ACHN (cell line): ENCODE measurements around the gene MVK.

ENCODE experiments used
- DNase-seq: peaks from one replicate; pipeline ENCODE4 v3.0.0-alpha.2; 2015
- in situ Hi-C: cut with HindIII; loops from 2 replicates; pipeline ENCODE4 v1.10.0; 2017; ENCODE audit warnings: low sequenced_read_pairs, low pct_ligation_motif_present, low pct_unique_long_range_greater_than_20kb

Gene MVK

DNA sequence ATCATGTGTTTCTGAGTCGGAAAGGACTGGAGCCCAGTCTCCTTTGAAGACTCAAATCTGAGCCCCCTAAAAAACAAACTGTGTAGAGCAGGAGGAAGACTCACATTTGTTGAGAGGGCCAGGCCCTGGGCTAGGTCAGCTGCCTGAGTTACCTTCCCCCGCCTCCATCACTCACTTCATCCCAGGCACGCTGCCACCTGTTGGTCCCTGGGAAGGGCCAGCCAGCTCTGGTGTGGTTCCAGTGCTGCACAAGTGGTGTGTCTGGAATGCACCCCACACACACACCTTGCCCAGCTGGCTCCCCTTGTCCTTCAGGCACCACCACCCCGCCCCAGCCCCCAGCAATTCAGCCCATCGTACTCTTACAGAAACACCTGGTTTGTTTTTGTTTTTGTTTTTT lies 9.0 kb downstream of the MVK start:
- in situ Hi-C loops = no loop called here
- peak; percentile 43 for DNase-seq

DNA sequence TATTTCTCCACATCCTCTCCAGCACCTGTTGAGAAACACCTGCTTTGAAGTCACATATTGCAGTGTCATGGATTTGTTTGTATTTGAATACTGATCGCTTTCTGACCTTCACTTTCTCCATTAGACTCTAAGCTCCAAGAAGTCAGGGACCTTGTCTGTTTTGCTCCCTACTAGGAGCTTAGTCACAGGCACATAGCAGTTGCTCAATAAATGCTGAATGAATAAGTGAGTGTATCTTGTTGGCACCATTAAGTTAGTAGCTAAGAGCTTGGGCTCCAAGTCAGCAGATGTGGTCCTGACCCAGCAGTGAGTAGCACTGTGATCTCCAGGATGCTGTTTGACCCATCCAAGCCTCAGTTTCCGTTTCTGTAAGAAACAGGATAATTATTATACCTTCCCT lies 10.1 kb downstream of the MVK start:
- no peak for DNase-seq
- in situ Hi-C loops = no loop called here

DNA sequence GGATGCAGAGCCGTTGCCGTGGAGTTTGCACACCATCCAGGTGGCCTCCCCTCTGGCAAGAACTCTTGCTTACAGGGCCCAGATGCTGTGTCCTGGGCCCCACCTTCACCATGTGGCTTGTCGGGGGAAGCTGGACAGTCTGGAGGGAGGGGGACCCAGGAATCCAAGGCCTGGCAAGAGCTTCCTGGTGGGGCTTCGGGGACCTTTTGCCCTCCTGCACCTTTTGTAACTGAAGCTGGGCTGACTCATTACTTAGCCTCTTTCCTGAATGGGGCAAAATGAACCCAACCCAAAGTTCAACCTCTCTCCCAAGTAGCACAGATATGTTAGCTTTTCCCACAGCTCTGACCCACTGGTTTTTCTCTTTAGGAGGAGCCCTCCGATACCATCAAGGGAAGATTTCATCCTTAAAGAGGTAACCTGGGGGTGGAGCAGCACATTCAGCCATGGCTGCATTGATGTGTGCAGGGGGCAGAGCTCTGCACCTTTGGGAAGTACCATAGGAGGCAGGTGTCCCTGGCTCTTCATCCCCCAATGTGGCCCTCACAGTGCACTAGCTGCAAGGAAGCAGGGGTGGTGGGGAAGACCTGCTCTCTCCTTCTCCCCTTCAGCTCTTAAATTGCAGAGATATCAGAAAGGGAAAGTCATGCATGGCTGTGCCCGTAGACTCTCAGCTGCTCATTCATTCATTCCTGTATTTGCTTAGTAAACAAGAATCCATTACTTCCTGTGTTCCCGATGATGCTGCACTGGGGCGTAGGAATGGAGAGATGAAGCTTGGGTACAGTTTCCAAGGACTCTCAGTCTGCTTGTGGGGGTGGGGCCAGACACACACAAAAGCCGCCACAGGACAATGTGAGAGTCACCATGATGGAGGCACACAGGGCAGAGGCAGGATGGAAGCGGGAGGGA lies 13.0 kb downstream of the MVK start:
- DNase-seq = no peak
- in situ Hi-C loops = no loop called here

DNA sequence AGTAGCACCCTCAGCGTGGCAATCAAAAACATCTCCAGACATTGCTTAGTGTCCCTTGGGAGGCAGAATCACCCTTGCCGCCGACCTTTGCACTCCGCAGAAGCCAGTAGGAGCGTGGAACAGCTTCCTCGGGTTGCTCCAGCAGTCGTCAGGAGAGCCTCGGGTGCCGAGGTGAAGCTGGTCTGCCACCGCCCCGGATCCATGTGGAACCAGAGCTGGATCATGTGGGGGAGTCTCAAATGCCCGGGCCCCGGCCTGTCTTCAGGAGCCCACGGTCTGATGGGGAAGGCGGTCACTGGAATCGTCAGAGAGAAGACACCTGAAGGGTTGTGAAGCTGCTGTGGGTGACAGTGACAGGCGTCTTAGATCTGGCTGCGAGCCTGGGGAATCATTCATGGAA lies 14.3 kb downstream of the MVK start:
- in situ Hi-C loops = no loop called here
- DNase-seq = no peak

DNA sequence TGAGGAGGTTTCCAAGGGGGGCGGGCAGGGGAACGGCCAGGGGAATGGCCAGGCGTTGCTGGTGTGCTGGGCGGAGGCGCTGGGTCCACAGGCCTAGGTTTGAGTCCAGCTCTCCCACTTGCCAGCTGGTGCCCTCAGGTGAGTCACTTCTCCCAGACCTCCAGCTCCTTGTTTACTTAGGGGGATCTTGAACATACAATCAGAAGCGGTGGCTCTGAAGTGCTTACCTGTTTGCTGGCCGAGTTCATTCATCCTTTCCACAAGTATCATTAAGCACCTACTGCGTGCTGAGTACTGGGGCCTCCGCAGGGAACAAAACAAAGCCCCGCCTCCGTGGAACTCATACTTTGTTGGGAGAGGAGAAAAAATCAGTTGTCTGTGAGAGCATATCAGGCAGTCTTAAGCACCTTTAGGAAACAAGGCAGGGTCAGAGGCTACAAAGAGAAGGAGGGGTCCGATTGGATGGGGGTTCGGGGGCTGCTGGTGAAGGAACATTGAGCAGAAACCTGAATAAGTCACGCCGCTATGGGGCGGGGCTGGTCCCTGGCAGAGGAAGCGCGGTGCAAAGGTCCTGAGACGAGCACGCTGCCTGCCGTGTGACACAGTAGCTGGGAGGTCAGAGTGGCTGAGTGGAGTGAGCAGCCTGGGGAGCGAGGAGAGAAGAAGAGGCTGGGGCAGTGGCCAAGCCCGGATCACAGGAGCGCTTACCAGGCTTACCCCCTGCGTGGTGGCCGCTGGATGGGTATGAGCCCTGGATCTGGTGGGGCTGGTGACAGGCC lies 15.1 kb downstream of the MVK start:
- no peak for DNase-seq
- in situ Hi-C loops = no loop called here

DNA sequence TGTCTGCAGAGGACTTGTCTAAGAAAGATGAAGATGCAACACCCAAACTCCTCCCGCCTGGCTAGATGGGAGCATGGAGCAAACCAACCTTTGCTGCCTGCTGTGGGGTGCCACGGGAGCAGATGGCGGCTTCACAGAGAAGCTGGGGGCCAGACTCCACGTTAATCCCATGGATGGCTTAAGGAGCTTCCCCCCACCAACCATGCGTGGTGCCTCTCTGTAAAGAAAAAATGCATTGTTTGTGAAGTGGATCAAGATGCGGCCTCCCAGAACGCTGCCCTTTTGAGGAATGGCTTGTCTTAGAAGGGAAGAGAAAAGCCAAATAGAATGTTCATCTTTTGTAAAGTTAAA lies 15.6 kb downstream of the MVK start:
- DNase-seq = no peak
- in situ Hi-C loops = no loop called here

DNA sequence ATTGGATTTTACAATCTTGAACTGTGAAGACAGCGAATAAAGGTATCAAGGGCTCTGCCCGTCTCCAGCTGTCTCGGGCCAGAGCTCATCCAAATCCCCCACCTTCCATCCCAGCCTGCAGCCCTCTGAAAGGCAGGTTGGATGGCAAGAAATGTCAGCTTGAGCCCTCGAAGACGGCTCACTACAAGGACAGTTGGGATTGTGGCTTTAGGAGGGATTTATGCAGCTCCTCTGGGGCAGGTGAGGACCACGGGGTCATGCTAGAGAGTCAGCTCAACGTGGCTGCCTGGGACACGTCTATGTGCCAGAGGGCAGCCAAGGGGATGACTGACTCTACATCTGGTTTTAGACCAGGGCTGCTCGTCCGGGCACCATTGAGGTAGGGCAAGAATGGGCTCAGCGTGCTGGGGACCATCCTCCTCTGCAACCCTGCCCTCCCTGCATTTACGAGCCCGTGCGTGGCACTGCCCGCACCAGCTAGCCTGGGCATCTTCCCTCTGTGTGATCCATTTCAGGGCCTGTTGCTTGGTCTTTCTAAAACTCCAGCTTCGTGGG lies 16.2 kb downstream of the MVK start:
- DNase-seq = no peak
- in situ Hi-C loops = no loop called here

DNA sequence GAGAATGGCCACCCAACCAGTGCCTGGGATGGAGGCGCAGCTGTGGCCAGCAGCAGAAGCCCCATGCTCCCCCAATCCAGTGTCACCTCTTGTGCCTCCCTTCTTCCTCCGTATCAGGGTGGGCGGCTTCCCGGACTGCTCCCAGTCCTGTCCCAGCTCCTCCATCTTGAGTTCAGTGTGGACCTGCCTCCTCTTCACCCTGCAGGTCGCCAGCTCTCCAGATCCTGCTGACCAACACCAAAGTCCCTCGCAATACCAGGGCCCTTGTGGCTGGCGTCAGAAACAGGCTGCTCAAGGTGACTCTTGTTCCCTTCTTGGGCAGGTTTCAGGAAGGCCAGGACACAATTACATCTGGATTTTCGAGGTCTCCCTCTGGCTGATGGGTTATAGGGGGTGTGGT lies 17.0 kb downstream of the MVK start:
- in situ Hi-C loops = no loop called here
- DNase-seq = no peak

DNA sequence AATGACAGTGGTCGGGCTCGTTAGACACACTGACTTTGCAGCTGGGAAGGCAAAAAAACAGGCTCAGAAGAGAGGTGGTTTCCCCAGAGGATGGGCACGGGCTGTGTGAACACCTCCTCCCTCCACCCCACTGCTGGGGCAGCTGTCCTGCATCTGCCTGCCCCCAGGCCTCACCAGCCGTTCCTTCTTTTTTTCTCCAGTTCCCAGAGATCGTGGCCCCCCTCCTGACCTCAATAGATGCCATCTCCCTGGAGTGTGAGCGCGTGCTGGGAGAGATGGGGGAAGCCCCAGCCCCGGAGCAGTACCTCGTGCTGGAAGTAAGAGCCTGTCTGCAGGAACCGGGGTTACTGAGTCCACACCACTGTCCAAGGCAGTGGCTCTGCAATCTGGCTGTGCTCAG lies 17.4 kb downstream of the MVK start:
- in situ Hi-C loops = no loop called here
- DNase-seq = no peak

DNA sequence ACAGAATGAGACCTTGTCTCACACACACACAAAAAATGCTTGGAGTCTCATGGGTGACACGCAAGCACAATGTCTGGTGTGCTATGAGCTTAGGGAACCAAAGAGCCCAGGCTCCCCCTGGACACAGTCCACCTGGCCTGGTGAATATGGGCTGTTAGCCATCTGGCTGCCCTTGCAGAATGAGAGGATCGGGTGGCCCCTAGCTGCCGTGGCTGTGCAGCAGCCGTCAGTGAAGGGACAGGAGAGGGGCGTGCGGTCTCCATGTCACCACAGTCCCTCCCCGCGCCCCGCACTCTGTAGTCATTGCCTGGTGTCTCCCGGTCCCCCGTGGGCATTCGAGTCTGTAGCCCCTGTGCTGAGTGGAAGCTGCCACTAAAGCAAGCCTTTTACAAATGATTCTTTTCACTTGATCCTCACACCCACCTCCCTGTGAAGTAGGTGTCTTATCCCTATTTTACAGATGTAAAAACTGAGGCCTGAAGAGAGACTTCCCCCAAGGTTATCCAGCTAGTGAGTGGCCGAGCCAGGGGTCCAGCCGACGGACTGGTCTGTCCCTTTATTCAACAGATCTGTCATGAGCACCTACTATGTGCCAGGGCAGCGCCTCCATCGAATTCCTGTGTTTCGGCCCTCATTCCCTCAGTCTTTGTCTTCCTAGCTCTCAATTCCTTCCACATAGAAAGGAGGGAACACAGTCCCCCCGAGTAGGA lies 18.8 kb downstream of the MVK start:
- in situ Hi-C loops = no loop called here
- DNase-seq = no peak

DNA sequence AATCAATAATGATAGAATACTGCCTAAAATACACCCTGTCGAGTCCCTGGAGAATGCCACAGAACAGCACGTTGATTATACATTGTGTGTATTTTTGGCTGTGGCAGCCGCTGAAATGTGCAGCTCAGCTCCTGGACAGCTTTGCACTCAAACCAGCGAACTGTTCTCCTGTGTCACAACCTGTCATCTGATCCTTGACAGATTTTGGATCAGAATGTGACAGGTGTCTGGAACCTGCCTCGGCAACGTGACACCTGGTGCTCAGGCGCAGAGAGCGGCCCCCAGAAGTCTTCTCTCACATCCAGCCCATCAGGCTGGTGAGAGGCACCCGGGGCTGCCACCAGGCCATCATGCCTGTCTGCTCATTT lies 19.3 kb downstream of the MVK start:
- in situ Hi-C loops = no loop called here
- DNase-seq = no peak

DNA sequence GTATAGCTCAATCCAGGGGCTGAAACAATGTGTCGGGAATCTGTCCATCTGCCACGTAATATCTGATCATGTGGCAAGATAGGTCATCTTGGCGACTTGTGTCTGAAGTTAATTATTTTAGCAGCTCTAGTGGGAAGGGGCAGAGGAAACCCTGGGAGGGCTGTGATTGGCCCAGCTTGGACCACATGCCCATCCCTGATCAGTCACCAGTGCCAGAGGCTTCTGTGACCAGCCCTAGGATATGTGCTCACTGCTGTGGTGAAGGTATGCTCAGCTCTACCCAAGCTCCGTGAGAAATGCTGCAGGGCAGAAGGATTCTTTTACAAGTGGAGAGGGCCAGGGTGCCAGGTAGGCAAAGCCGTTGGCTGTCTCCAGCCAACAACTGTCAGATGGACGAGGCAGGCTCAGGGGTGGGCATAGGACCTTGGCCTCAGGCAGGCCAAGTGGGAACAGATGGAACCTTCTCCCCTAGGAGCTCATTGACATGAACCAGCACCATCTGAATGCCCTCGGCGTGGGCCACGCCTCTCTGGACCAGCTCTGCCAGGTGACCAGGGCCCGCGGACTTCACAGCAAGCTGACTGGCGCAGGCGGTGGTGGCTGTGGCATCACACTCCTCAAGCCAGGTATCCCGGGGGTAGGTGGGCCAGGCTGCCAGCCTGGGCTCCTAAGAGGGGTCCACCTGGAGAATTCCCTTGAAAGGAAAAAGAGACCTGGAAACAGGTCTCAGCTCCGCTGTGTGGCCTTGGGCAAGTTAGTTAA lies 21.1 kb downstream of the MVK start:
- in situ Hi-C loops = no loop called here
- DNase-seq = no peak

DNA sequence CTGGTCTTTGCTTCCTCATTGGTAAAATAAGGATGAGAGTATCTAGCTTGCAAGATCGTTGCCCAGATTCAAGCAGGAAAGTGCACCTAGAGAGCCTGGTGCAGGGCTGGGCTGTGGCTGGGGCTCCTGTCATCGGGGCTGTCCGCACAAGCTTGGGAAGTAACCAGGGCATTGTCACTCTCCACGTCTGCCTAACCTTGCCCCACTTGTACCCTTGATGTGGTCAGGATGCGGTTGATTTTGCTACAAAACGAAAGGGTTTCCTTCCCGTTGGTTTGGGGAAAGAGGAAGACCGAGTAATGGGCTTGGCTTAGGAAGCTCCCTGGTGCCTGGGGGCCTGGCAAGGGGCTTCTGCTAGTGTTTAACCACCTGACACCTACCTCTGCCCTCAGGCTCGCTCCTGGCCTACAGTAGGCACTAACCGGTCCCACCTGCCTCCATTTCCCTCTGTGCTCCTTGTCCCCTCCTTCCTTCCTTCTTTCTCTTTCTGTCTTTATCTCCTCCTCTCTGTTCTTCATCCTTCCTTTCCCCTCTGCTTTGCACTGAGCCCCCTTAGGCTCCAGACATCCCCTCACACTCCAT lies 21.8 kb downstream of the MVK start:
- in situ Hi-C loops = no loop called here
- no peak for DNase-seq

DNA sequence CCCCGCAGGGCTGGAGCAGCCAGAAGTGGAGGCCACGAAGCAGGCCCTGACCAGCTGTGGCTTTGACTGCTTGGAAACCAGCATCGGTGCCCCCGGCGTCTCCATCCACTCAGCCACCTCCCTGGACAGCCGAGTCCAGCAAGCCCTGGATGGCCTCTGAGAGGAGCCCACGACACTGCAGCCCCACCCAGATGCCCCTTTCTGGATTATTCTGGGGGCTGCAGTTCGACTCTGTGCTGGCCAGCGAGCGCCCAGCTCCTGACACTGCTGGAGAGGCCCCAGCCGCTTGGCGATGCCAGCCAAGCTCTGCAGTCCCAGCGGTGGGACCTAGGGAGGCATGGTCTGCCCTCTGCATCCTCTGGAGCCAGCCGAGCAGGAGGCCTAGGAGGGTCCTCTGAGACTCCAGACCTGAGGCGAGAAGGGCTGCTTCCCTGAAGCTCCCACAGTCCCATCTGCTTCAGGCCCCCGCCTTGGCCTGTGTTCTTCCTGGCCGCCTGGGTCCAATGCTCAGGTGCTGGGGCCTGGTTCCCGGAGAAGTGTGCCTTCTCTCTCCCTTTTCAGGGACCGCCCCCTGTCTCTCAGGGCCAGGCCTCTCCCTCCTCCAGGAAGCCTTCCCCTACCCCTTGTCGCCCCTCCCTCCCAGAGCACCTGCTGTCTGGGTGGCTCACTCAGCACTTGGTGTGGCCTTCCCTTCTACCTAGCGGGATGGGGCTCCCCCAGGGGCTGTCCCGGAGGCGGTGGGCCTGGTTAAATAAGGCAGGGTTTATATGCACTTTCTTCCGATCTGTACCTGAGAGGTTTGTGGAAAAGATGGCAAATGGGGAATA lies 23.0 kb downstream of the MVK start:
- in situ Hi-C loops = no loop called here
- DNase-seq = no peak

DNA sequence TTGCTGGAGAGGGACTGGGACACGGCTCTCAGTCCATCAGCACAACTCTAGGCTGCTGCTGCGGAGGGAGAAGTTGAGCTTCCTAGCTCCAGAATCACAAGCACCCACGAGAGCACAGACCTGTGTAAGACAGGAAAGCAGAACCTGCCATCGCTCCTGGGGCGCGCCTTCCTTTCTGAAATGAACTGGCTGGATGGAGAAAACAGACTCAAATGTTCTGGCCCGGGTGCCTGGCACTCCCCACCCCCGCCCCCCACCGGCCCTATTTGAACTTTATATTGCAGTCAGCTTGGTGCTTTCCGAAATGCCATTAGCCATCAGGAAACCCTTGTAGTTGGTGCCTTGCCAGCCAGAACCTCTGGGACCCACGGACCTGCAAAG lies 23.8 kb downstream of the MVK start:
- no peak for DNase-seq
- in situ Hi-C loops = no loop called here

DNA sequence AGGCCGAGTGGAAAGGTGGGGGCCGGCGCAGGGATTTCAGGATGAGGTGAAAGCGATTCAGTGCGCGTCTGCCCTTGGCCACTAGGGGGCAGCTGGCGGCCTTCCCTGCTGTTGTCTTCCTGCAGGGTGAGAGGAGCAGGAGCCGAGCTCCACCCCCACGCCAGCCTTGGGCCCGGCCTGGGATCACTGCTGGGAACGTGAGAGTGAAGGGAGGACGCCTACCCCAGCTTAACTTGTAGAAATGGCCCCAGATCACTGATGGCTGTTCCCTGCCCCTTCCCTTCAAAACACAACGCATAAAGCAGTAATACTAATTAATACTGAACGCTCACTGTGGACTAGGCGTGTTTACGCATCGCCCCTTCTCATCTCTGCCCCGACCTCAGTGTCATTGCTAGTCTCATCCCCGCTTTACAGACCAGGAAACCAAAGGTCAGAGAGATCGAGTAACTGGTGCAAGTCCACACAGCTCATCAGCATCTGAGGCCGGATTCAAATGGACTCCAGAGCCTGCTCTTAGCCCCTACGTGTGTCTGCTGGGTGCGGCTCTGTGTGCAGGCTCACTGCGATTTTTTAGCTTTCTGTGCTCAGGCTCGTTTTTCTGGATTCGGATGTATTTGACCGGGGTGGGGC lies 24.3 kb downstream of the MVK start:
- peak; percentile 87 for DNase-seq
- in situ Hi-C loops = no loop called here

DNA sequence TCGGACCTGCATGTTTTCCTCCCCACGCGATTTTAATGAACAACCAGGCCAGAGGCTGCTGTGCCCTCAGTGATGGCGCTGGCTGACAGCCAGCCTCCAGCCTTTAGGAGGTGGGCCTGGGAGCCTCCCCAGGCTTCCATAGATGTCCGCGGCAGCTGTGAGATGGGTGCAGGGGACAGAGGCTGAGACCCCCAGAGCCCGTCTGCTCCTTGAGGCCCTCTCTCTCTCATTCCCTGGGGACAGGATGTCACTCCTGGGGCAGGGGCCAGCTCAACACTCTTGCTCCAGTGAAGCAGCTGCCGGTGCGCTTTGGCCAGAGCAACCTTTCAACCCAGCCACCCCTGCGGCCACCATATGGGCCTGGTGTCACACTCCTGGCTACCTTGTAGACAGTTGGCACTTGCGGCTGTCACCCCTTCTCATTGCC lies 24.8 kb downstream of the MVK start:
- in situ Hi-C loops = no loop called here
- DNase-seq = no peak
